Chondrocyte (in vitro differentiated cells): ENCODE results near the gene REEP6. TPM values are rescaled to one million over a fixed set of nuclear protein-coding genes. Genes with fewer than 3 reads are reported as not detected.
A peak's percentile ranks its signal among the peaks of the same experiment; 100 is the strongest.

Source experiments
- DNase-seq: peaks from one replicate; pipeline ENCODE4 v3.0.0; 2021; ENCODE audit warnings: mixed read lengths, low spot score
- H3K27ac Mint-ChIP-seq: one replicate; pipeline ENCODE4 v1.8.0; 2021; ENCODE audit warnings: mild to moderate bottlenecking, moderate library complexity, mixed read lengths; ENCODE audit not compliant: unreplicated experiment
- H3K27me3 Mint-ChIP-seq: 2 replicates; pipeline ENCODE4 v1.8.0; 2021; ENCODE audit warnings: low read depth, mixed read lengths
- H3K36me3 Mint-ChIP-seq: 2 replicates; pipeline ENCODE4 v1.8.0; 2021; ENCODE audit warnings: low read depth, mixed read lengths
- H3K4me1 Mint-ChIP-seq: 2 replicates; pipeline ENCODE4 v1.8.0; 2021; ENCODE audit warnings: low read depth, mild to moderate bottlenecking, mixed read lengths
- H3K4me3 Mint-ChIP-seq: one replicate; pipeline ENCODE4 v1.8.0; 2021; ENCODE audit warnings: mild to moderate bottlenecking, moderate library complexity, mixed read lengths; ENCODE audit not compliant: unreplicated experiment
- H3K9me3 Mint-ChIP-seq: 2 replicates; pipeline ENCODE4 v1.8.0; 2021; ENCODE audit warnings: low read depth, mixed read lengths
- CTCF ChIP-seq: fragments of 200-600 bp; sonication (generic); IDR thresholded peaks from 2 replicates; pipeline ENCODE4 v1.5.0; 2021; ENCODE audit warnings: antibody characterized with exemption, mild to moderate bottlenecking, moderate library complexity
- total RNA-seq: library from RNA; stranded (reverse); gene quantifications from 3 replicates; pipeline ENCODE4 v1.2.1, GENCODE V29; 2021

Gene REEP6
- total RNA-seq, 1 donor from 2014 or later: 2.8 TPM

DNA sequence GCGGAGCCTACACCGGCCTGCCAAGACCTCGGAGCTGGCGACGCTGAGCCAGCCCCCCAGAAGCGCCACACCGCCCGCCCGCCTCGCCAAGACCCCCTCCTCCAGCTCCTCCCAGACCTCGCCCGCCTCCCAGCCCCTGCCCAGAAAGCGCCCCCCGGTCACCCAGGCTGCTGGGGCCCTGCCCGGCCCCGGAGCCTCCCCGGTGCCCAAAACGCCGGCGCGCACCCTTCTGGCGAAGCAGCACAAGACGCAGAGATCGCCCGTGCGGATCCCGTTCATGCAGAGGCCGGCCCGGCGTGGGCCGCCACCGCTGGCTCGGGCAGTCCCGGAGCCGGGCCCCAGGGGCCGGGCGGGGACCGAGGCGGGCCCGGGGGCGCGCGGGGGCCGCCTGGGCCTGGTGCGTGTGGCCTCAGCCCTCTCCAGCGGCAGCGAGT, 22.1 kb upstream of the REEP6 start:
- DNase-seq: no peak
- Mint-ChIP-seq H3K9me3 (no peaks in the 10 kb centered on the region), H3K4me1 (peaks cover 7% of the 10 kb centered on the region), H3K4me3 (no peak overlapping the region), H3K36me3 (peaks cover 1% of the 10 kb centered on the region), H3K27ac (no peak overlapping the region), H3K27me3 (peaks cover 2% of the 10 kb centered on the region)
- no peak for TF ChIP-seq CTCF

DNA sequence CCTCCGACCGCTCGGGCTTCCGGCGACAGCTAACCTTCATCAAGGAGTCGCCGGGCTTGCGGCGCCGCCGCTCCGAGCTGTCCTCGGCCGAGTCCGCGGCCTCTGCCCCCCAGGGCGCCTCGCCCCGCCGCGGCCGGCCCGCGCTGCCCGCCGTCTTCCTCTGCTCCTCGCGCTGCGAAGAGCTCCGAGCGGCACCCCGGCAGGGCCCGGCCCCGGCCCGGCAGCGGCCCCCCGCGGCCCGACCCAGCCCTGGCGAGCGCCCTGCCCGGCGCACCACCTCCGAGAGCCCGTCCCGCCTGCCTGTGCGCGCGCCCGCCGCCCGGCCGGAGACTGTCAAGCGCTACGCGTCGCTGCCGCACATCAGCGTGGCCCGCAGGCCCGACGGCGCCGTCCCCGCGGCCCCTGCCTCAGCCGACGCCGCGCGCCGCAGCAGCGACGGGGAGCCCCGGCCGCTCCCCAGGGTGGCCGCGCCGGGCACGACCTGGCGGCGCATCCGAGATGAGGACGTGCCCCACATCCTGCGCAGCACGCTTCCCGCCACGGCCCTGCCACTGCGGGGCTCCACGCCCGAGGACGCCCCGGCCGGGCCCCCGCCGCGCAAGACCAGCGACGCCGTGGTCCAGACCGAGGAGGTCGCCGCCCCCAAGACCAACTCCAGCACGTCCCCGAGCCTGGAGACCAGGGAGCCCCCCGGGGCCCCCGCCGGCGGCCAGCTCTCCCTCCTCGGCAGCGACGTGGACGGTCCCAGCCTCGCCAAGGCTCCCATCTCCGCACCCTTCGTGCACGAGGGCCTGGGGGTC, 21.5 kb upstream of the REEP6 start:
- Mint-ChIP-seq H3K27me3 (peaks cover 2% of the 10 kb centered on the region), H3K4me3 (no peak overlapping the region)

GRCh38 chr19:1470055-1470304, 21.0 kb upstream of the REEP6 start:
- Mint-ChIP-seq H3K4me3 (peak overlapping the region; percentile 59), H3K36me3 (peaks cover 1% of the 10 kb centered on the region), H3K27me3 (peaks cover 2% of the 10 kb centered on the region), H3K4me1 (peaks cover 7% of the 10 kb centered on the region), H3K27ac (no peak overlapping the region), H3K9me3 (no peaks in the 10 kb centered on the region)
- no peak for TF ChIP-seq CTCF
- DNase-seq: no peak

More for the DNA sequence above, 21.5 kb upstream of the REEP6 start:
- DNase-seq: no peak
- Mint-ChIP-seq H3K27ac (no peak overlapping the region), H3K36me3 (peaks cover 1% of the 10 kb centered on the region), H3K9me3 (no peaks in the 10 kb centered on the region), H3K4me1 (peaks cover 7% of the 10 kb centered on the region)
- TF ChIP-seq CTCF: no peak

GRCh38 chr19:1470305-1471009, 20.5 kb upstream of the REEP6 start:
- Mint-ChIP-seq H3K36me3 (peaks cover 1% of the 10 kb centered on the region), H3K27ac (no peak overlapping the region), H3K4me1 (peaks cover 7% of the 10 kb centered on the region), H3K27me3 (peaks cover 2% of the 10 kb centered on the region), H3K9me3 (no peaks in the 10 kb centered on the region), H3K4me3 (peak overlapping the region; percentile 59)
- TF ChIP-seq CTCF: no peak
- no peak for DNase-seq

GRCh38 chr19:1471010-1471514, 19.9 kb upstream of the REEP6 start:
- Mint-ChIP-seq H3K4me3 (peak overlapping the region; percentile 6), H3K27ac (no peak overlapping the region), H3K27me3 (peaks cover 2% of the 10 kb centered on the region), H3K4me1 (peaks cover 7% of the 10 kb centered on the region), H3K36me3 (peaks cover 1% of the 10 kb centered on the region), H3K9me3 (no peaks in the 10 kb centered on the region)
- no peak for TF ChIP-seq CTCF
- DNase-seq: no peak
